Amniotic epithelial cell (primary cell): ENCODE measurements around the gene BCAS1.

ENCODE experiments used
- DNase-seq: peaks from one replicate; pipeline ENCODE4 v3.0.0-alpha.2; 2010; ENCODE audit warnings: low read depth

Gene BCAS1

DNA sequence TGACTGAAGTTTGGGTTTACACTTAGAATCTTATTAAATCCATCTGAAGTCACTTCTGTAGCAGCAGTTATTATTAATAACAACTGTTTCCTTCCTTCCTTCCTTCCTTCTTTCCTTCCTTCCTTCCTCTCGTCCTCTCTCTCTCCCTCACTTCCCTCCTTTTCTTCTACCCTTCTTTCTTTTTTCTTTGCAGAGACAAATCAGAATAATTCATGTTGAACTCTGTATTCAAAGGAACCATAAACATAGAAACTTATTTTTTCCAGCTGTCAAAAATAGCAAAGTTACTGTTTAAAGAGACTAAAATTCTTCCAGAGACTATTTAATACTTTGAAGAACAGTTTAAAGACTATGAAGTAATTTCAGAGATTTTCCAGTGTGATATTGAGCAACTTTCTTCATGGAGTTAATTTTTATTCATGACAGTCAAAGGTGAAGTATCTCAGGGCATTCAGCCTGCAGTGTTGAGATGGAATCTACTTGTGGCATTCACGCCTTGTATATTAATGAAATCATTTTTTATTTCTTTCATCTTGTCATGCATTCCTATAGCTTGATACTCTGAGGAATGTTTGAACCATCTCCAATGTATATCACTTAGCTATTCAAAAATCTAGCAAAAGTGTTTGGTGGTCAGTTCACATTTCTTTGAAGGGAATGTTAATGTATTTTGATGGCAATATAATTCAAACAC lies 109.7 kb downstream of the BCAS1 start:
- peak; percentile 5 for DNase-seq

DNA sequence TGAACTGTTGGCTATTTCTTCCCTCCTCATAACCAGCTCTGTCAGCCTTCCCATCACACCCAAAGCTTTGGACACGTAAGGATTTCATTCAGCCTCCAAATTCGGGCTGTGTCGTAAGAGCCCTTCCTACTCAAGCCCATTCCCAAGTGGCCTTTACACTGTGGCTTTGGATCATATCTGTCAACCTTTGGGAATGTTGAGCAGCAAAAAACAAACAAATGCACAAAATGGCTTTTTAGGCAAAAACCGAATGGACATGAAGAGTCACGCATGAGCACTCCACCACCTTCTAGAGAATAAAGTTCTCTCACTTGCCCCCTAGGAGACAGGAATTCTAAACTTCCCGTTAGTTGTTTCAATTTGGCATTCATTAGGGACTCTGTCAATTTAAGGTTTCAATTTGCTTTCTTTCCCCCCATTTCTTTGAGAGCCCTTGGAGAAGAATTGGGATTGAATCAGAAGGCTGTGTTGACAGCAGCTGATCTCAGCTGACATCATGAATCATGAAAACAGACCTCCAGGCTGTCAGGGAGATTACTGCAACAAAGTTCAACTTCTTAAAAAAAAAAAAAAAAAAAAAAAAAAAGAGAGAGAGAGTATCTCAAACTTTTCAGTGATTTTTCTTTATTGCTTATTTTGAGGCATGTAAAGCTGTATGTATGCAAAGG lies 110.3 kb downstream of the BCAS1 start:
- DNase-seq = peak; percentile 22

- peak; percentile 48 for DNase-seq
These were observed 112.1 kb downstream of the BCAS1 start for GRCh38 chr20:53958260-53958659.

DNA sequence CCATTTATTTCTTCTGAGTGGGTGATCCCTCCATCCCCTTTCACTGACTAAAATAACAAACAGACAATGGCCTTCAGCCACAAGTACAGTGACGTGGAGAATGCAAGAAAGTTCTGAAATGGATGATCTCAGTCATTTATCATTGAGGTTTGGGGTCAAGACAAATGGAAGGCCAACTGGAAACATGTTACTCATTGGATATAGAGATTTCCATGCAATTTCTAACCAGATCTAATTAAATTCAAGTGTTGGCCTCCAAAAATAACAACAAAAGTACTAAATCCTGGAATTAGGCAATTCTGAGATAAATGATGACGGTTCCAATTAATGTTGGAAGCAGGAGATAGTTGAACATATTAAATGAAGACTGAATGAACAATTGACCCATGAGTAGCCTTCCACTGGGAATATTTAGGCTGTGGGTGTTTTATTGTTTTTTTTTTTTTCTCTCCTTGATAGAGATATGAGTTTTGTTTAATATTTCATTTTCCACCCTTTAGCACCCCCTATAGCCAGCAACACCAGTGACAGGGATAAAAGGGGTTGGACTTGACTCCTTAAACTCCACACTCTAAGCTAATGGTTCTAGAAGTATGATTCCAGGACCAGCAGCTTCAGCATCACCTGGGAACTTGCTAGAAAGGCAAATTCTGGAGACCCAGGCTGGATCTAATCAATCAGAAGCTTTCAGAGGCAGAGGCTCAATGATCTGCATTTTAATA lies 112.8 kb downstream of the BCAS1 start:
- DNase-seq = peak; percentile 48

- DNase-seq = no peak
These were observed 114.2 kb downstream of the BCAS1 start for GRCh38 chr20:53956013-53956715.

DNA sequence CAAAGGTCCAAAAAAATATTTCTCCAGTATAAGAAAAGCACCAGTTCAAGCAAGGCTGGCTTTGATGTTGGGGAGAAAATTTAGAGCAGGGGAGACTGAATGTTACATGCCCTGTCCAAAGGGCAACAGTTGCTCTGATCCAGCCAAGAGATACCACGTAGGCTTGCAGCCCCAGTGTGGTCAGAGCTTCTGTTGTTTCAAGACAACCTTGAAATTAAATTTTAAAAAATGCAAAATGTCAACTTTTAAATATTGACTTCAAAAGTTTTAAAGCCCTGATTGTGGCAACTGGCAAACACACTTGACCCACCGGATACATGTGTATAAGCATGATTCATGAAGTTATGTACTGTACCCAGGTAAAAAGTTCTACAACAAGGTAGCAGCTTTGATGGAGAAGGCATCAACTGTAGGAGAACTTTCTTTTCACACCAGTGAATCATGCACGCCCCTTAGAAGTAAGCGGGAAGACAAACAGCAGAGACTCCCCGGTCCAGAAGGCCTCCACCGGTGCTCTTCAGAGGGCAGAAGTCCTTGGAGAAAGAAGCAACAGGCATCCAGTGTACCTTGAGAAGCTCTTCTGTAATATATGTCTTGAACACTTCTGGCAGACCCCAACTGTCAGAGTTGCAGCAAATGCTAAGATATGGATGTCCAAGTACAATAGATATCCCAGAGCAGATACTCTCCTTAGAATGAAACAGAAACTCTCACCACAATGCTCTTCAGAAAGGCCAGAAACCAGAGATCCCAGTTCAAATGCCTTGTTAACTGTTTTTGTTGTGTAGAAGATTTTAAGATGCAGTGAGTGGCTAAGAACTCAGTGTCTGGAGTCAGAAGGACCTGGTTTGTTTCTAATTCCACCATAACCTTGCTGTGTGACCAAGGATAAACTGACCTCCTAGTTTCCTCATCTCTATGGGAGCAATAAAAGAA lies 115.4 kb downstream of the BCAS1 start:
- DNase-seq = no peak

- no peak for DNase-seq
These were observed 117.8 kb downstream of the BCAS1 start for GRCh38 chr20:53952528-53953096.

DNA sequence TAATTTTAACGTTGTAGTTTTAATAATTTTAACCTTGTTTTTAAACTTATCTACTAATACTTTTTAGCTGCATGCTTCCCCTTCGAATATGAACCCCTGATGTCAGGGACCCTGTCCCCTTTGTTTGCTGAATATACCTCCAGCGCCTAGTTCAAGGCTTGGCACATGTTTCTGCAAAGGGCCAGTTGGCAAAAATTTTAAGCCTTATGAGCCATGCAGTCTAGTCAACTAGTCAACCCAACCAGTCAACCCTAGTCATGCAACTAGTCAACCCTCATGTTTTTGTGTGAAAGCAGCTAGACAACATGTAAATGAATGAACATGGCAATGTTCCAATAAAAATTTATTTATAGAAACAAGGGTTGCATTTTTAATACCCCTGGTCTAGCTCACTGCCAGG lies 119.8 kb downstream of the BCAS1 start:
- DNase-seq = no peak

DNA sequence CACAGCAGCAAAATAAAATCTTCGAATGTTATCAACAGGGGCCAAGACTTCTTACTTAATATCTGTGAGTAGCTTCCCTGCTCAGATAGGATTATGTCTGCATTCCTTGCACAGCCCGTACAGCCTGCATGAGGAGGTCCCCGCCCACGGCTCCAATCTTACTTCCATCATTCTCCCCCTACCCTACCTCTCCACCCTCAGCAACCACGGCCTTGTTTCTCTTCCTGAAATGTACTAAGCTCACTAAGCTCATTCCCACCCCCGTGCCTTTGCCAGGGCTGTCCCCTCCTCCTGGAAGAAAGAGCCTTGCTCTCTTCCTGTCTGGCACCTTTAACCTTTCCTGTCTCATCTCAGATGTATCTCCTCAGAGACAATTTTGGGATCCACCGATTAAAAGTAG lies 120.4 kb downstream of the BCAS1 start:
- DNase-seq = peak; percentile 78

DNA sequence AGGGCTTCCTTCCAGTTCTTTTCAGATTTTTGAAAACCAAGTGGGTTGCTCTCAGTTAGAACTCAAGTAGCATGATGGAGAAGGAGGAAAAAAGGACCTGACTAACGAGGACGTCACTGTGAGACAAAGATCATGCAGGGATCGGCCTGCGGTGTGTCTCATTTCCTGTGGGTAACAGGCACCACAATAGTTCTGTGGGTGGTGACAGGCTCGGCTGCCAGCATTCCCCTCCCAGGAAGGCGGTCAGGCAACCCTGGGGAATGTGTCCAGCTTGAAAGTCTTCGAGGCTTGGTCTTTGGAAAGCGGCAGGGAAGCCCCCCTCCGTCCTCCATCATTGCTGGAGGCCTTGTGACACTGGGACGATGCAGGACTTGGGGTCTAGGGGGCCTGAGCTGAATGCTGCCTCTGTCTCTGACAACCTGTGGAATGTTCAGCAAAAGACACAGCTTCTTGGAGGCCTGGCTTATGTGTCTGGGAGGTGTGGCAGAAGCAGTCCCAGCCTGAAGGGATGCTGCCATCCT lies 121.0 kb downstream of the BCAS1 start:
- peak; percentile 84 for DNase-seq

- no peak for DNase-seq
These were observed 121.7 kb downstream of the BCAS1 start for GRCh38 chr20:53948383-53949318.

- DNase-seq = no peak
These were observed 122.7 kb downstream of the BCAS1 start for GRCh38 chr20:53947501-53948195.

- no peak for DNase-seq
These were observed 124.3 kb downstream of the BCAS1 start for GRCh38 chr20:53946106-53946505.

DNA sequence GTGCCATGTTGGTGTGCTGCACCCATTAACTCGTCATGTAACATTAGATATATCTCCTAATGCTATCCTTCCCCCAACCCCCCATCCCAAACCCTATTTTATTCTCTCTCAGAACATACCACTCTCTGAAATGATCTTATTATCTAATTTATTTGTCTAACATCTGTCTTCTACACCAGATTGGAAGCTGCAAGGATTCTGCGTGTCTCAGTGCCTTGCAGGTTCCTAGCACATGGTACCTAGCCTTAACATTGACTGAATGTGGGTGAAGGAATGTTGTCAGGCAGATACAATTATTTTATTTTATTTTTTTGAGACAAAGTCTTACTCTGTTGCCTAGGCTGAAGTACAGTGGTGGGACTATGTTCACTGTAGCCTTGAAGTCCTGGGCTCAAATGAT lies 124.9 kb downstream of the BCAS1 start:
- DNase-seq = no peak

DNA sequence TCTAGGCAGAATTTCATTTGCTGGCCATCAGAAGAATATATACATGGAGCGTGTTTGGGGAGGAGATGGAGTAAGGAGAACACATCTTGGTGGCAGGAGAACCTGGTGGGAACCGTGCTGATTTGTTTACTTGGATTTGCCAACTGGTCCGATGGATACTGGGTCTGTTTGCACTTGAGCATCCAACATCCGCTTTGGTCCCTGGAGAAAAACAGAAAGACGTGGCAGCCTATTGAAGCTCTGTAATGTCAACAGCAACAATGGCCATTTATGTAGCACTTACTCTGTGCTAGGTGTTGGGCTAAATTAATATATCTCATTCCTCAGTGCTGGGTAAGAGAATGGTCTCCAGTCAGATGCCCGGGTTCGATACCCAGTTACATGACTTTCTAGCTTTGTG lies 125.6 kb downstream of the BCAS1 start:
- no peak for DNase-seq

GRCh38 chr20:53943522-53944291 lies 126.7 kb downstream of the BCAS1 start:
- peak; percentile 28 for DNase-seq

- DNase-seq = no peak
These were observed 127.4 kb downstream of the BCAS1 start for GRCh38 chr20:53942973-53943372.

- no peak for DNase-seq
These were observed 128.0 kb downstream of the BCAS1 start for GRCh38 chr20:53942472-53942816.
